GM23248 (cell line): ENCODE results near the gene TOE1.
"Not testable (repeated sequence)": the region's sequence is repeated elsewhere in the genome, so short reads cannot be mapped to it uniquely, and the experiment has no call there.

Experiments
- EZH2 ChIP-seq: fragments of 200-600 bp; sonication (generic); IDR thresholded peaks from 2 replicates; pipeline ENCODE4 v1.6.1; 2018; ENCODE audit warnings: antibody characterized with exemption, mild to moderate bottlenecking; ENCODE audit not compliant: insufficient read depth, poor library complexity, severe bottlenecking
- EZH2phosphoT487 ChIP-seq: fragments of 200-600 bp; sonication (generic); IDR thresholded peaks from 2 replicates; pipeline ENCODE4 v1.6.1; 2018; ENCODE audit warnings: antibody characterized with exemption, moderate library complexity, mild to moderate bottlenecking, low read depth; ENCODE audit not compliant: insufficient read depth

- not testable (repeated sequence) for TF ChIP-seq EZH2, EZH2phosphoT487
Measured at GRCh38 chr1:45291002-45291401, 49.0 kb upstream of the TOE1 start.
